ENCODE results near the gene PAPPA.

- TF ChIP-seq SIN3A (IDR thresholded peaks at IDR 0.05; ENCODE audit: borderline replicate concordance, low read depth, low read length), result no peak
- TF ChIP-seq IRF3 (IDR thresholded peaks at IDR 0.05; ENCODE audit: low read depth, low read length), result no peak
Observed at GRCh38 chr9:116264361-116264760, 110.8 kb downstream of the PAPPA start.
